GM12878 (cell line): ENCODE measurements around the gene ZFYVE21. TPM values are rescaled to one million over a fixed set of nuclear protein-coding genes. Genes with fewer than 3 reads are reported as not detected.

Source experiments
- ATAC-seq: fragments of 200-7000 bp; cut with Tn5 transposase; 3 replicates; pipeline ENCODE4 v1.9.1; 2020; ENCODE audit warnings: mild to moderate bottlenecking, moderate library complexity
- BruUV-seq: library from RNA; stranded (reverse); fragments of 400-500 nt; replicated peaks from 2 replicates; lab custom pipeline; 2021; lab: Mats Ljungman, UMichigan
- CTCF ChIA-PET: fragments of 300-600 bp; sonication (Branson Sonifier 250); formaldehyde crosslinking; extraction: SDS; loops from one replicate; lab custom pipeline; 2021; ENCODE audit warnings: inconsistent platforms; lab: Yijun Ruan, JAX
- POLR2A ChIA-PET: fragments of 350-600 bp; formaldehyde crosslinking; extraction: SDS; loops from one replicate; lab custom pipeline; 2021; ENCODE audit warnings: inconsistent platforms; lab: Charles Lee
- RAD21 ChIA-PET: fragments of 300-600 bp; sonication (Branson Sonifier 250); formaldehyde crosslinking; loops from one replicate; lab custom pipeline; 2023; ENCODE audit warnings: antibody characterized with exemption; ENCODE audit not compliant: unreplicated experiment; lab: Charles Lee
- SMC1A ChIA-PET: fragments of 300-600 bp; sonication (Branson Sonifier 250); formaldehyde crosslinking; loops from one replicate; lab custom pipeline; 2023; ENCODE audit not compliant: unreplicated experiment, uncharacterized antibody; lab: Charles Lee
- DNase-seq: peaks from one replicate; pipeline ENCODE4 v3.0.0-alpha.2; 2011; ENCODE audit warnings: low read depth, low spot score
- FAIRE-seq: peaks from 3 replicates; lab custom pipeline; 2011; peaks lifted over from hg19 to GRCh38; lab: Jason Lieb, UNC
- H2AFZ ChIP-seq: 2 replicates; pipeline ENCODE4 v1.6.0; 2011; ENCODE audit warnings: low read depth, low read length, control low read depth; ENCODE audit not compliant: control insufficient read depth
- H3K27ac ChIP-seq: 2 replicates; pipeline ENCODE4 v1.5.1; 2011; ENCODE audit warnings: control low read depth; ENCODE audit not compliant: control insufficient read depth, insufficient read depth
- H3K27me3 ChIP-seq, 2 experiments: replicated peaks in 1 of 2; 2 replicates each; pipeline versions ENCODE4 v1.6.0 to v1.6.1; 2011; ENCODE audit warnings: low read length in 1 of 2; ENCODE audit not compliant: control insufficient read depth in 2 of 2, insufficient read depth in 2 of 2
- H3K36me3 ChIP-seq, 2 experiments: 2 replicates each; pipeline ENCODE4 v1.5.1; 2011; ENCODE audit warnings: low read length in 1 of 2; ENCODE audit not compliant: control insufficient read depth in 2 of 2, insufficient read depth in 2 of 2
- H3K4me1 ChIP-seq: 2 replicates; pipeline ENCODE4 v1.6.1; 2011; ENCODE audit warnings: mild to moderate bottlenecking, low read length, moderate library complexity, mixed read lengths; ENCODE audit not compliant: control insufficient read depth, insufficient read depth
- H3K4me2 ChIP-seq: 2 replicates; pipeline ENCODE4 v1.6.0; 2011; ENCODE audit warnings: control low read depth; ENCODE audit not compliant: control insufficient read depth, insufficient read depth
- H3K4me3 ChIP-seq: fragments of 200-600 bp; sonication (generic); 2 replicates; pipeline ENCODE4 v1.5.1; 2016
- H3K79me2 ChIP-seq: 2 replicates; pipeline ENCODE4 v1.6.0; 2011; ENCODE audit warnings: low read length; ENCODE audit not compliant: control insufficient read depth, insufficient read depth
- H3K9ac ChIP-seq: 2 replicates; pipeline ENCODE4 v1.8.0; 2011; ENCODE audit warnings: low read length, control low read depth, mixed read lengths; ENCODE audit not compliant: control insufficient read depth, insufficient read depth
- H3K9me3 ChIP-seq: replicated peaks from 3 replicates; pipeline ENCODE4 v1.5.1; 2011; ENCODE audit warnings: mild to moderate bottlenecking, low read length; ENCODE audit not compliant: control insufficient read depth, insufficient read depth
- H4K20me1 ChIP-seq: 2 replicates; pipeline ENCODE4 v1.6.0; 2011; ENCODE audit not compliant: control insufficient read depth, insufficient read depth
- IKZF1 ChIP-seq: fragments of 450-650 bp; conservative IDR thresholded peaks from 2 replicates; pipeline ENCODE4 v1.6.1; 2017; ENCODE audit warnings: antibody characterized with exemption, mild to moderate bottlenecking
- PAX8 ChIP-seq: fragments of 450-650 bp; IDR thresholded peaks from 2 replicates; pipeline ENCODE4 v1.6.1; 2017; ENCODE audit warnings: mild to moderate bottlenecking, moderate library complexity
- POLR2A ChIP-seq: IDR thresholded peaks from 2 replicates; pipeline ENCODE4 v1.6.1; 2011; ENCODE audit warnings: low read depth, mild to moderate bottlenecking, low read length
- ZZZ3 ChIP-seq: IDR thresholded peaks from 2 replicates; pipeline ENCODE4 v1.6.1; 2011; ENCODE audit warnings: low read depth; ENCODE audit not compliant: control insufficient read depth, insufficient read length
- WGBS: methylation state at CpG from one replicate; pipeline ENCODE4 v1.1.6; 2016; ENCODE audit warnings: low lambda C conversion rate; ENCODE audit not compliant: insufficient replicate concordance, insufficient coverage; ENCODE audit errors: missing lambda C conversion rate; 5-methylcytosine and 5-hydroxymethylcytosine counted together
- in situ Hi-C: fragments of 300-500 bp; cut with MboI; formaldehyde crosslinking; loops from 9 replicates; pipeline ENCODE4 v1.14.3; 2018; ENCODE audit warnings: mixed read lengths
- intact Hi-C: fragments of 100-400 bp; cut with micrococcal nuclease; formaldehyde crosslinking; loops from one replicate; pipeline ENCODE4 v1.14.2; 2022; ENCODE audit not compliant: unreplicated experiment
- polyA plus RNA-seq, 11 experiments: library from polyadenylated mRNA; depleted of rRNA in 4 of 11; unstranded in 6 of 11; stranded (reverse) in 5 of 11; fragments of >200 nt; fragmentation: Nextera tagmentation in 4 of 11; fragmentation: Illumina TruSeq in 1 of 11; extraction: Ambion mirVana in 4 of 11; extraction: Trizol in 1 of 11; gene quantifications; 1 replicate in 1 of 11; 2 replicates in 10 of 11; pipeline versions ENCODE4 v1.2.1 to v1.2.3, GENCODE V29; 2011 to 2016; ENCODE audit warnings: inconsistent platforms in 2 of 11, missing spikeins in 2 of 11, low read depth in 1 of 11
- total RNA-seq, 4 experiments: library from RNA; depleted of rRNA in 3 of 4; stranded (reverse); fragments of >200 nt in 3 of 4; fragmentation: Illumina TruSeq in 1 of 4; extraction: Trizol in 1 of 4; gene quantifications; 2 replicates each; pipeline versions ENCODE4 v1.2.1 to v1.2.3, GENCODE V29; 2013 to 2021
- TF ChIP-seq, protein P1 (sequence below), 3 experiments: IDR thresholded peaks in 2 of 3; conservative IDR thresholded peaks in 1 of 3; 2 replicates each; pipeline ENCODE4 v1.5.1; 2011; ENCODE audit warnings: low read depth in 3 of 3, low read length in 3 of 3, mild to moderate bottlenecking in 3 of 3, control low read depth in 2 of 3, moderate library complexity in 2 of 3, inconsistent platforms in 1 of 3, mixed read lengths in 1 of 3; ENCODE audit not compliant: control insufficient read depth in 2 of 3, insufficient read depth in 1 of 3; ENCODE audit errors: extremely low read depth in 1 of 3

ZFYVE21 gene
- total and polyA plus RNA-seq, 10 of the 15 experiments (the other 5 are each of a cell fraction or from before 2014, with no cell fraction given), result 0.79 to 21.7 (median 13.8) TPM

DNA sequence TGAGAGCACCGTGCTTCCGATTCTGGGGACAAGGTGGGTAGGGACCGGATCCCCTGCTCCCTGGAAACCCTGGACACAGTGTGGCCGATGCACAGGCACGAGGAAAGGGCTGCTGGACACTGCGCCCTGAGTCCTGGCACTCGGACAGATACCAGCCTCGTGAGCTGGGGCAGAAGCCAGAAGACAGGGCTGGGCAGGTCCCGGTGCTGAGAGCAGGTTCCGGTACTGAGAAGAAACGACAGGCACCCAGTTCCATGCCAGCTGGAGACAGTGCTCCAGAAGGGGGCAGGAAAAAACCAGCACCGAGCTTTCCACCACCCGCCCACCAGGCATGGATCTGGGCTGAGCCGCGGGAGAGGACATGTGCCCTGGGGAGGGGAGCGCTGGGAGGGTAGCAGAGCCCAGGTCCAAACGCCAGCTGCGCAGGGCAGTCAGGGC, 6.8 kb upstream of the ZFYVE21 start:
- WGBS, result 97% methylated on average over 17 of the region's 18 CpGs
- DNase-seq (no peak), FAIRE-seq (no peak), ATAC-seq (no peak)
- intact Hi-C loops, result no loop called here
- H3K9me3 ChIP-seq, result no peaks in the 10 kb centered on the region
- no peak overlapping the region for H3K9ac ChIP-seq
- no peak overlapping the region for H2AFZ ChIP-seq
- H3K27ac ChIP-seq, result no peak overlapping the region
- peaks cover 8 to 31% of the 10 kb centered on the region in 2 experiments; a peak in 3 of 4 replicates for H3K36me3 ChIP-seq
- CTCF ChIA-PET, result interaction anchor here (0.6 kb wide), 1 partner anchor 136 kb away, joined by 3 read pairs; no protein-coding TSS in a partner anchor
- no TSS peak for BruUV-seq
- no peak overlapping the region for H3K4me3 ChIP-seq
- H3K27me3 ChIP-seq, result no peaks in the 10 kb centered on the region
- no peaks in the 10 kb centered on the region for H4K20me1 ChIP-seq
- SMC1A ChIA-PET, result no interaction called here
- RAD21 ChIA-PET, result no interaction called here
- H3K79me2 ChIP-seq, result peaks cover 14% of the 10 kb centered on the region
- POLR2A ChIA-PET, result no interaction called here
- TF ChIP-seq, protein P1, sequence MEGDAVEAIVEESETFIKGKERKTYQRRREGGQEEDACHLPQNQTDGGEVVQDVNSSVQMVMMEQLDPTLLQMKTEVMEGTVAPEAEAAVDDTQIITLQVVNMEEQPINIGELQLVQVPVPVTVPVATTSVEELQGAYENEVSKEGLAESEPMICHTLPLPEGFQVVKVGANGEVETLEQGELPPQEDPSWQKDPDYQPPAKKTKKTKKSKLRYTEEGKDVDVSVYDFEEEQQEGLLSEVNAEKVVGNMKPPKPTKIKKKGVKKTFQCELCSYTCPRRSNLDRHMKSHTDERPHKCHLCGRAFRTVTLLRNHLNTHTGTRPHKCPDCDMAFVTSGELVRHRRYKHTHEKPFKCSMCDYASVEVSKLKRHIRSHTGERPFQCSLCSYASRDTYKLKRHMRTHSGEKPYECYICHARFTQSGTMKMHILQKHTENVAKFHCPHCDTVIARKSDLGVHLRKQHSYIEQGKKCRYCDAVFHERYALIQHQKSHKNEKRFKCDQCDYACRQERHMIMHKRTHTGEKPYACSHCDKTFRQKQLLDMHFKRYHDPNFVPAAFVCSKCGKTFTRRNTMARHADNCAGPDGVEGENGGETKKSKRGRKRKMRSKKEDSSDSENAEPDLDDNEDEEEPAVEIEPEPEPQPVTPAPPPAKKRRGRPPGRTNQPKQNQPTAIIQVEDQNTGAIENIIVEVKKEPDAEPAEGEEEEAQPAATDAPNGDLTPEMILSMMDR (IDR thresholded peaks at IDR 0.05 in 2 of 3, conservative IDR thresholded peaks at IDR 0.05 in 1 of 3; ENCODE audit: control insufficient read depth in 2 of 3, extremely low read depth in 1 of 3, insufficient read depth in 1 of 3, low read depth in 3 of 3, low read length in 3 of 3), result no peak
- peak; percentile 37; the same call in 1 of the 2 replicates for TF ChIP-seq POLR2A
- H3K4me1 ChIP-seq, result 0 out of 2 replicates have a peak, but pooled peaks cover 2% of the 10 kb centered on the region
- in situ Hi-C loops, result no loop called here
- no peak overlapping the region for H3K4me2 ChIP-seq

DNA sequence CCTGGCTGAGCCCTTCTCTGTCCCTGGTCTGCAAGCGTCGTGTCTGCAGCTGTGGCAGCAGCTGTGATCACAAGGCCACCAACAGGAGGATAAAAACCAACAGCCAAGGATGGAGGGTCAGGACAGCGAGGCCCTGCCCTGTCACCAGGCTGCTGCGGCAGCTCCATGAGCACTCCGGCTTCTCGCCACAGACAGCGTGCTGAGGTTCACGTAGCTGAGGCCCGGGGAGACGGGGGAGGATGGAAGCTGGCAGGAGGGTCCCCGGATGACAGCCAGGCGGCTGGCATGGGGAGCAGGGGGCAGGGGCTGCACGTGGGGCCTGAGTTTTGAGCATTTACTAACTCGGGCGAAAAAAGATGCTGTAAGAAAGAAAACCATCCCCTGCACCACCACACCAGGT, 5.8 kb upstream of the ZFYVE21 start:
- intact Hi-C loops (no loop called here), in situ Hi-C loops (no loop called here)
- ChIA-PET RAD21 (no interaction called here), SMC1A (no interaction called here), CTCF (no interaction called here), POLR2A (no interaction called here)
- H2AFZ ChIP-seq, result no peak overlapping the region
- H3K4me3 ChIP-seq, result no peak overlapping the region
- H3K9me3 ChIP-seq, result no peaks in the 10 kb centered on the region
- ATAC-seq, result no peak
- H3K79me2 ChIP-seq, result peaks cover 23% of the 10 kb centered on the region
- BruUV-seq, result no TSS peak
- TF ChIP-seq IKZF1, result no peak
- no peak for TF ChIP-seq ZZZ3
- no peak for TF ChIP-seq PAX8
- TF ChIP-seq POLR2A, result peak; percentile 50
- no peak overlapping the region for H3K27ac ChIP-seq
- WGBS, result 99% methylated on average over 15 of the region's 15 CpGs
- no peaks in the 10 kb centered on the region for H3K27me3 ChIP-seq
- 0 out of 2 replicates have a peak, but pooled peaks cover 4% of the 10 kb centered on the region for H3K4me1 ChIP-seq
- peaks cover 7 to 29% of the 10 kb centered on the region in 2 experiments; a peak in 3 of 4 replicates for H3K36me3 ChIP-seq
- no peak for FAIRE-seq
- no peak overlapping the region for H3K4me2 ChIP-seq
- no peak for DNase-seq
- no peaks in the 10 kb centered on the region for H4K20me1 ChIP-seq
- H3K9ac ChIP-seq, result no peak overlapping the region
